ENCODE data around the gene SPOCD1. TPM values are rescaled to one million over a fixed set of nuclear protein-coding genes. Genes with fewer than 3 reads are reported as not detected.

Gene SPOCD1
- total and polyA plus RNA-seq, 2 experiments from 2014 or later: 0.73 to 1.3 TPM

- Histone ChIP-seq H3K36me3 (ENCODE audit: insufficient read depth) (no peaks in the 10 kb centered on the region), H3K27ac (ENCODE audit: low read depth) (no peak overlapping the region), H3K79me2 (replicated peaks; ENCODE audit: insufficient read depth) (no peaks in the 10 kb centered on the region), H3K9me2 (ENCODE audit: insufficient read depth) (no peaks in the 10 kb centered on the region), H3K27me3 (ENCODE audit: insufficient read depth) (no peaks in the 10 kb centered on the region), H3K4me1 (ENCODE audit: insufficient read depth) (no peaks in the 10 kb centered on the region; the same call in 1 of the 2 replicates), H3K4me2 (no peak overlapping the region), H2AFZ (peak overlapping the region; percentile 73; the same call in 1 of the 2 replicates), H4K20me1 (replicated peaks; ENCODE audit: insufficient read depth) (no peaks in the 10 kb centered on the region), H3K4me3 (no peak overlapping the region), H3F3A (replicated peaks; ENCODE audit: low read depth) (no peaks in the 10 kb centered on the region)
- Mint-ChIP-seq H3K4me1 (peaks cover 21% of the 10 kb centered on the region), H3K4me3 (no peak overlapping the region), H3K27ac (no peak overlapping the region), H3K27me3 (ENCODE audit: insufficient read depth, low read depth, poor library complexity) (peaks cover 2% of the 10 kb centered on the region), H3K9me3 (peaks cover 4% of the 10 kb centered on the region; the same call in 2 of the 3 replicates), H3K36me3 (ENCODE audit: low read depth) (no peaks in the 10 kb centered on the region)
- DNase-seq (ENCODE audit: low spot score) (no peak), ATAC-seq (no peak)
- TF ChIP-seq CREB1 (CRISPR knock-in tag; IDR thresholded peaks at IDR 0.05; ENCODE audit: low read depth): no peak
- no peak for TF ChIP-seq ZNF462 (CRISPR knock-in tag; IDR thresholded peaks at IDR 0.05)
- TF ChIP-seq EZH2 (IDR thresholded peaks at IDR 0.05; ENCODE audit: low read depth, unreplicated experiment): no peak
- TF ChIP-seq POLR2AphosphoS5 (IDR thresholded peaks at IDR 0.05; ENCODE audit: low read depth): no peak
- no peak for TF ChIP-seq NANOG (IDR thresholded peaks at IDR 0.05; ENCODE audit: borderline replicate concordance)
- TF ChIP-seq REST (IDR thresholded peaks at IDR 0.05; ENCODE audit: unreplicated experiment): no peak
- no peak for TF ChIP-seq ZNF331 (CRISPR knock-in tag; IDR thresholded peaks at IDR 0.05; ENCODE audit: low read depth)
- TF ChIP-seq EZH2phosphoT487 (IDR thresholded peaks at IDR 0.05; ENCODE audit: unreplicated experiment): no peak
- no peak for TF ChIP-seq ZNF114 (CRISPR knock-in tag; IDR thresholded peaks at IDR 0.05)
- TF ChIP-seq STAT1 (IDR thresholded peaks at IDR 0.05; ENCODE audit: unreplicated experiment): no peak
- TF ChIP-seq CTCF (conservative IDR thresholded peaks at IDR 0.05; ENCODE audit: low read depth in 2 of 2): no peak
- no peak for TF ChIP-seq JUNB (IDR thresholded peaks at IDR 0.05; ENCODE audit: unreplicated experiment)
- TF ChIP-seq ETS1 (IDR thresholded peaks at IDR 0.05): no peak
These were observed 12.2 kb downstream of the SPOCD1 start for GRCh38 chr1:31803610-31804009.

All from GM23338 (cell line).